Heart left ventricle (tissue), 13 donors: ENCODE data around the gene SUCO.

Source experiments
- POLR2A ChIP-seq, 2 donors: fragments of 450-650 bp; IDR thresholded peaks; one replicate each; pipeline ENCODE4 v1.6.1; 2017; ENCODE audit warnings: antibody characterized with exemption in 2 of 2, mild to moderate bottlenecking in 2 of 2, moderate library complexity in 2 of 2
- TF ChIP-seq, protein P1 (sequence below), 12 donors: fragments of 200-600 bp; sonication (generic) in 4 of 12; IDR thresholded peaks; one replicate each; pipeline versions ENCODE4 v1.5.0 to v1.8.0; 2018 to 2022; ENCODE audit warnings: antibody characterized with exemption in 12 of 12, mild to moderate bottlenecking in 5 of 12
- donor health status: ischemic (EF 13 %, LVEDD 7.1; RV severe dilation, severe dysfunction).
- donor health status: DM: no; HTN: yes; CAD: no.
- donor health status: DM: no; HTN: no; CAD: no.
- donor health status: ischemic (EF 25% LVEDD 6.9; RV normal size, moderate dysfunction).
- donor health status: ischemic (EF 25% LVEDD 5.7; RV mildly dilated, moderate dysfunction).
- donor health status: ischemic (EF 35%, LVEDD 5.7; RV mildly dilated, moderate dysfunction).
- donor health status: nonischemic (EF 11% LVEDD 7.7; RV severe dilation, severe dysfunction).
- donor health status: DM: yes; HTN: yes; CAD: no.
- donor health status: PGD.
- donor health status: ischemic (EF 29% LVEDD 5.4; RV normal size, mild dysfunction).
- donor health status: nonischemic (EF 23%, LVEDD 6.1; RV moderate dilation, normal function).

DNA sequence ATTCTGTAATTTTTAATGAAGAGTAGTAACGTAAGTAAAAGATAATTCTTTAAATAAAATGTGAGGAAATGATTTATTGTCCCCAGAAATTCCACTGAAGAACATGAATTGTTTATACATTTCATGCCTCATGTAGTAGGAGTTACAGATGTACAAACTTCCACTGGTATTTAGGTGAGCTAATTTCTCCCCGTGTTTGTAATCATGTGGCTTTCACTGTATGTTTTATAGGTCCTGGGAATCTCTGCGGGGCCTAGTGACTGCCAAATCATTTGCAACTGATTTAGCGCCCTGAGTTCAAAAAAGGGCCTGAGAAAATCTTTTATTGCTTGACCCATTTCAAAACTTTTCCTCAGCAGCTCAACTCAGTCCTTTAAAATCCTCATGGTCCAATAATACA, 95.5 kb downstream of the SUCO start:
- TF ChIP-seq, protein P1, sequence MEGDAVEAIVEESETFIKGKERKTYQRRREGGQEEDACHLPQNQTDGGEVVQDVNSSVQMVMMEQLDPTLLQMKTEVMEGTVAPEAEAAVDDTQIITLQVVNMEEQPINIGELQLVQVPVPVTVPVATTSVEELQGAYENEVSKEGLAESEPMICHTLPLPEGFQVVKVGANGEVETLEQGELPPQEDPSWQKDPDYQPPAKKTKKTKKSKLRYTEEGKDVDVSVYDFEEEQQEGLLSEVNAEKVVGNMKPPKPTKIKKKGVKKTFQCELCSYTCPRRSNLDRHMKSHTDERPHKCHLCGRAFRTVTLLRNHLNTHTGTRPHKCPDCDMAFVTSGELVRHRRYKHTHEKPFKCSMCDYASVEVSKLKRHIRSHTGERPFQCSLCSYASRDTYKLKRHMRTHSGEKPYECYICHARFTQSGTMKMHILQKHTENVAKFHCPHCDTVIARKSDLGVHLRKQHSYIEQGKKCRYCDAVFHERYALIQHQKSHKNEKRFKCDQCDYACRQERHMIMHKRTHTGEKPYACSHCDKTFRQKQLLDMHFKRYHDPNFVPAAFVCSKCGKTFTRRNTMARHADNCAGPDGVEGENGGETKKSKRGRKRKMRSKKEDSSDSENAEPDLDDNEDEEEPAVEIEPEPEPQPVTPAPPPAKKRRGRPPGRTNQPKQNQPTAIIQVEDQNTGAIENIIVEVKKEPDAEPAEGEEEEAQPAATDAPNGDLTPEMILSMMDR (IDR thresholded peaks at IDR 0.05): no peak
- no peak for TF ChIP-seq POLR2A (IDR thresholded peaks at IDR 0.05)
